Neural cell (in vitro differentiated cells): ENCODE results near the gene ZAP70. TPM values are rescaled to one million over a fixed set of nuclear protein-coding genes. Genes with fewer than 3 reads are reported as not detected.

Experiments used
- H2AFZ ChIP-seq: fragments of 200-600, 300-800 bp; sonication (generic), shearing (Covaris generic); 2 replicates; pipeline ENCODE4 v1.6.0; 2014; ENCODE audit warnings: low read depth, mild to moderate bottlenecking, antibody characterized with exemption, low read length, moderate library complexity
- H3F3A ChIP-seq: fragments of 200-600 bp; shearing (Covaris generic); 2 replicates; pipeline ENCODE4 v1.6.1; 2016; ENCODE audit warnings: mild to moderate bottlenecking, moderate library complexity, mixed read lengths, antibody characterized with exemption, low read length; ENCODE audit not compliant: insufficient read depth, poor library complexity, severe bottlenecking
- H3K27ac ChIP-seq: fragments of 200-600, 300-800 bp; sonication (generic), shearing (Covaris generic); 2 replicates; pipeline ENCODE4 v1.5.1; 2014; ENCODE audit warnings: mild to moderate bottlenecking, low read length, moderate library complexity
- H3K27me3 ChIP-seq: fragments of 300-800, 200-600 bp; sonication (generic), shearing (Covaris generic); 2 replicates; pipeline ENCODE4 v1.6.0; 2014; ENCODE audit warnings: mild to moderate bottlenecking, low read depth, low read length, moderate library complexity; ENCODE audit not compliant: insufficient read depth
- H3K36me3 ChIP-seq: fragments of 300-800, 200-600 bp; sonication (generic), shearing (Covaris generic); 2 replicates; pipeline ENCODE4 v1.5.1; 2014; ENCODE audit warnings: mild to moderate bottlenecking, antibody characterized with exemption, low read length, moderate library complexity; ENCODE audit not compliant: insufficient read depth
- H3K4me2 ChIP-seq: fragments of 300-800, 200-600 bp; sonication (generic), shearing (Covaris generic); 2 replicates; pipeline ENCODE4 v1.6.0; 2014; ENCODE audit warnings: mild to moderate bottlenecking, low read length
- H3K4me3 ChIP-seq: fragments of 300-800, 200-600 bp; sonication (generic), shearing (Covaris generic); 2 replicates; pipeline ENCODE4 v1.5.1; 2014; ENCODE audit warnings: mild to moderate bottlenecking, low read length, moderate library complexity
- H3K79me2 ChIP-seq: fragments of 200-600 bp; shearing (Covaris generic); replicated peaks from 2 replicates; pipeline ENCODE4 v1.6.0; 2014; ENCODE audit warnings: mild to moderate bottlenecking, low read length, moderate library complexity; ENCODE audit not compliant: insufficient read depth
- H3K9ac ChIP-seq: fragments of 300-800, 200-600 bp; sonication (generic), shearing (Covaris generic); 2 replicates; pipeline ENCODE4 v1.6.1; 2016; ENCODE audit warnings: mild to moderate bottlenecking, low read length, mixed read lengths
- H3K9me2 ChIP-seq: fragments of 200-600 bp; shearing (Covaris generic); 2 replicates; pipeline ENCODE4 v1.6.1; 2016; ENCODE audit warnings: mild to moderate bottlenecking, low read length, mixed read lengths; ENCODE audit not compliant: insufficient read depth
- H3K9me3 ChIP-seq: fragments of 200-600, 300-800 bp; sonication (generic), shearing (Covaris generic); 2 replicates; pipeline ENCODE4 v1.6.1; 2016; ENCODE audit warnings: mild to moderate bottlenecking, mixed run types, low read length, moderate library complexity, mixed read lengths
- H4K20me1 ChIP-seq: fragments of 200-600 bp; shearing (Covaris generic); 2 replicates; pipeline ENCODE4 v1.6.1; 2016; ENCODE audit warnings: mild to moderate bottlenecking, mixed run types; ENCODE audit not compliant: insufficient read depth
- CTCF ChIP-seq: fragments of 450-650 bp; IDR thresholded peaks from 2 replicates; pipeline ENCODE4 v1.5.1; 2014; ENCODE audit warnings: antibody characterized with exemption, mild to moderate bottlenecking, moderate library complexity; ENCODE audit not compliant: poor library complexity, severe bottlenecking
- EP300 ChIP-seq: fragments of 450-650 bp; conservative IDR thresholded peaks from 2 replicates; pipeline ENCODE4 v1.6.1; 2014; ENCODE audit warnings: antibody characterized with exemption, mild to moderate bottlenecking, moderate library complexity; ENCODE audit not compliant: poor library complexity, severe bottlenecking
- EZH2 ChIP-seq: fragments of 200-600, 300-800 bp; shearing (Covaris generic), sonication (generic); IDR thresholded peaks from 2 replicates; pipeline ENCODE4 v1.6.1; 2014; ENCODE audit warnings: antibody characterized with exemption, low read length, borderline replicate concordance, mild to moderate bottlenecking; ENCODE audit not compliant: insufficient read depth, poor library complexity, severe bottlenecking
- MXI1 ChIP-seq: fragments of 450-650 bp; conservative IDR thresholded peaks from 2 replicates; pipeline ENCODE4 v1.6.1; 2014; ENCODE audit warnings: antibody characterized with exemption, mild to moderate bottlenecking; ENCODE audit not compliant: poor library complexity, severe bottlenecking
- POLR2AphosphoS5 ChIP-seq: IDR thresholded peaks from 2 replicates; pipeline ENCODE4 v1.6.1; 2012
- RAD21 ChIP-seq: fragments of 450-650 bp; conservative IDR thresholded peaks from 2 replicates; pipeline ENCODE4 v1.6.1; 2014; ENCODE audit warnings: antibody characterized with exemption, mild to moderate bottlenecking, moderate library complexity
- REST ChIP-seq: IDR thresholded peaks from 2 replicates; pipeline ENCODE4 v1.6.1; 2012; ENCODE audit warnings: borderline replicate concordance
- SMC3 ChIP-seq: fragments of 450-650 bp; conservative IDR thresholded peaks from 2 replicates; pipeline ENCODE4 v1.6.1; 2014; ENCODE audit warnings: antibody characterized with exemption, mild to moderate bottlenecking, moderate library complexity; ENCODE audit not compliant: poor library complexity
- TAF1 ChIP-seq: IDR thresholded peaks from 2 replicates; pipeline ENCODE4 v1.6.1; 2012; ENCODE audit warnings: low read depth
- polyA plus RNA-seq: library from polyadenylated mRNA; depleted of rRNA; stranded (reverse); fragments of >200 nt; gene quantifications from 2 replicates; pipeline ENCODE4 v1.2.3, GENCODE V29; 2014

ZAP70 gene
- polyA plus RNA-seq, 1 donor from 2014 or later: 0.59 TPM

- Histone ChIP-seq H3K27ac (no peak overlapping the region), H3K4me2 (no peak overlapping the region), H3K27me3 (no peaks in the 10 kb centered on the region), H3K9me2 (no peaks in the 10 kb centered on the region), H3K9ac (no peak overlapping the region), H2AFZ (no peak overlapping the region), H3K36me3 (peaks cover 4% of the 10 kb centered on the region), H3K9me3 (no peaks in the 10 kb centered on the region), H3K4me3 (no peak overlapping the region), H3F3A (no peaks in the 10 kb centered on the region), H3K79me2 (no peaks in the 10 kb centered on the region), H4K20me1 (no peaks in the 10 kb centered on the region)
- TF ChIP-seq MXI1: no peak
- TF ChIP-seq EZH2: no peak
- no peak for TF ChIP-seq TAF1
- TF ChIP-seq REST: no peak
- TF ChIP-seq EP300: no peak
Observed at GRCh38 chr2:97760480-97761049, 47.2 kb downstream of the ZAP70 start.

- Histone ChIP-seq H3K27me3 (no peaks in the 10 kb centered on the region), H3K9me2 (no peaks in the 10 kb centered on the region), H3K27ac (no peak overlapping the region), H3K4me2 (no peak overlapping the region), H3K9ac (no peak overlapping the region), H4K20me1 (no peaks in the 10 kb centered on the region), H2AFZ (no peak overlapping the region), H3K4me3 (no peak overlapping the region), H3K9me3 (no peaks in the 10 kb centered on the region), H3K79me2 (no peaks in the 10 kb centered on the region), H3K36me3 (peaks cover 7% of the 10 kb centered on the region), H3F3A (no peaks in the 10 kb centered on the region)
- TF ChIP-seq EZH2: no peak
- TF ChIP-seq RAD21: no peak
- TF ChIP-seq EP300: no peak
- no peak for TF ChIP-seq REST
- TF ChIP-seq CTCF: no peak
- TF ChIP-seq POLR2AphosphoS5: no peak
- TF ChIP-seq SMC3: no peak
- TF ChIP-seq TAF1: no peak
- TF ChIP-seq MXI1: no peak
Observed at GRCh38 chr2:97761192-97761591, 47.8 kb downstream of the ZAP70 start.
